Fibroblast of lung (primary cell): ENCODE data around the gene IL4I1. TPM values are rescaled to one million over a fixed set of nuclear protein-coding genes. Genes with fewer than 3 reads are reported as not detected.

ENCODE experiments used
- DNase-seq, 2 donors: peaks; one replicate each; pipeline versions ENCODE4 v3.0.0 to v3.0.0-alpha.2; 2010; ENCODE audit warnings: low read depth in 2 of 2
- H2AFZ ChIP-seq: 2 replicates; pipeline ENCODE4 v1.5.1; 2012; ENCODE audit warnings: low read length, control low read depth, inconsistent platforms
- H3K27ac ChIP-seq: 2 replicates; pipeline ENCODE4 v1.5.1; 2011; ENCODE audit warnings: low read length, control low read depth; ENCODE audit not compliant: insufficient read depth
- H3K27me3 ChIP-seq: 2 replicates; pipeline ENCODE4 v1.5.1; 2011; ENCODE audit warnings: mild to moderate bottlenecking, low read length; ENCODE audit not compliant: control insufficient read depth, insufficient read depth
- H3K36me3 ChIP-seq: 2 replicates; pipeline ENCODE4 v1.5.1; 2011; ENCODE audit warnings: low read length; ENCODE audit not compliant: control insufficient read depth, insufficient read depth
- H3K4me1 ChIP-seq: 2 replicates; pipeline ENCODE4 v1.5.1; 2011; ENCODE audit warnings: low read length; ENCODE audit not compliant: control insufficient read depth, insufficient read depth; ENCODE audit errors: extremely low read depth
- H3K4me2 ChIP-seq: 2 replicates; pipeline ENCODE4 v1.5.1; 2011; ENCODE audit warnings: low read length, control low read depth; ENCODE audit not compliant: insufficient read depth; ENCODE audit errors: extremely low read depth
- H3K4me3 ChIP-seq, 4 experiments: fragments of 200-600 bp in 1 of 4; sonication (generic) in 1 of 4; replicated peaks in 1 of 4; 2 replicates each; pipeline ENCODE4 v1.5.1; 2011 to 2016; ENCODE audit warnings: low read length in 4 of 4, low read depth in 3 of 4, mild to moderate bottlenecking in 3 of 4, control low read depth in 2 of 4, inconsistent platforms in 1 of 4, mixed read lengths in 1 of 4; ENCODE audit not compliant: insufficient read depth in 1 of 4; ENCODE audit errors: control extremely low read depth in 1 of 4
- H3K79me2 ChIP-seq: 2 replicates; pipeline ENCODE4 v1.5.1; 2012; ENCODE audit warnings: mild to moderate bottlenecking, low read length, inconsistent platforms; ENCODE audit not compliant: control insufficient read depth, insufficient read depth
- H3K9ac ChIP-seq: 2 replicates; pipeline ENCODE4 v1.5.1; 2011; ENCODE audit warnings: mild to moderate bottlenecking, low read length, control low read depth; ENCODE audit not compliant: insufficient read depth
- H3K9me3 ChIP-seq: 2 replicates; pipeline ENCODE4 v1.5.1; 2012; ENCODE audit warnings: low read depth, low read length; ENCODE audit not compliant: control insufficient read depth, insufficient read depth
- H4K20me1 ChIP-seq: 2 replicates; pipeline ENCODE4 v1.5.1; 2011; ENCODE audit warnings: low read length; ENCODE audit not compliant: control insufficient read depth, insufficient read depth; ENCODE audit errors: extremely low read depth
- EZH2 ChIP-seq: IDR thresholded peaks from 2 replicates; pipeline ENCODE4 v1.5.1; 2012; ENCODE audit warnings: low read length, control low read depth, mild to moderate bottlenecking; ENCODE audit errors: missing control alignments
- polyA plus RNA-seq, 2 donors: library from polyadenylated mRNA; depleted of rRNA in 1 of 2; stranded (reverse) in 1 of 2; unstranded in 1 of 2; fragments of >200 nt; gene quantifications; 2 replicates each; pipeline ENCODE4 v1.2.1, GENCODE V29; 2011 to 2012; ENCODE audit warnings: missing spikeins in 1 of 2
- total RNA-seq: library from RNA; depleted of rRNA; stranded (reverse); fragments of >200 nt; gene quantifications from 2 replicates; pipeline ENCODE4 v1.2.1, GENCODE V29; 2014
- TF ChIP-seq, protein P1 (sequence below), 2 donors: IDR thresholded peaks in 1 of 2; conservative IDR thresholded peaks in 1 of 2; 1 replicate in 1 of 2; 2 replicates in 1 of 2; pipeline ENCODE4 v1.5.1; 2011 to 2012; ENCODE audit warnings: low read length in 2 of 2, control low read depth in 1 of 2, inconsistent platforms in 1 of 2, low read depth in 1 of 2, mild to moderate bottlenecking in 1 of 2

Gene IL4I1
- total and polyA plus RNA-seq, 2 donors (not counting 1 experiment from before 2014, with no cell fraction given) = 0.09 to 1.2 TPM

- peaks cover 19% of the 10 kb centered on the region for H3K79me2 ChIP-seq
- no peak for DNase-seq
Measured at GRCh38 chr19:49872245-49873128, 24.2 kb downstream of the IL4I1 start.

GRCh38 chr19:49871349-49871985 is 25.2 kb downstream of the IL4I1 start:
- Histone ChIP-seq H2AFZ (no peak overlapping the region), H3K9me3 (no peaks in the 10 kb centered on the region), H3K79me2 (peaks cover 23% of the 10 kb centered on the region), H3K4me3 (no peak overlapping the region), H3K36me3 (peaks cover 2% of the 10 kb centered on the region), H3K27me3 (no peaks in the 10 kb centered on the region), H3K9ac (no peak overlapping the region), H3K4me2 (no peak overlapping the region), H4K20me1 (no peaks in the 10 kb centered on the region), H3K27ac (no peak overlapping the region), H3K4me1 (peaks cover 8% of the 10 kb centered on the region)
- DNase-seq = no peak
- TF ChIP-seq EZH2 = no peak
- TF ChIP-seq, protein P1, sequence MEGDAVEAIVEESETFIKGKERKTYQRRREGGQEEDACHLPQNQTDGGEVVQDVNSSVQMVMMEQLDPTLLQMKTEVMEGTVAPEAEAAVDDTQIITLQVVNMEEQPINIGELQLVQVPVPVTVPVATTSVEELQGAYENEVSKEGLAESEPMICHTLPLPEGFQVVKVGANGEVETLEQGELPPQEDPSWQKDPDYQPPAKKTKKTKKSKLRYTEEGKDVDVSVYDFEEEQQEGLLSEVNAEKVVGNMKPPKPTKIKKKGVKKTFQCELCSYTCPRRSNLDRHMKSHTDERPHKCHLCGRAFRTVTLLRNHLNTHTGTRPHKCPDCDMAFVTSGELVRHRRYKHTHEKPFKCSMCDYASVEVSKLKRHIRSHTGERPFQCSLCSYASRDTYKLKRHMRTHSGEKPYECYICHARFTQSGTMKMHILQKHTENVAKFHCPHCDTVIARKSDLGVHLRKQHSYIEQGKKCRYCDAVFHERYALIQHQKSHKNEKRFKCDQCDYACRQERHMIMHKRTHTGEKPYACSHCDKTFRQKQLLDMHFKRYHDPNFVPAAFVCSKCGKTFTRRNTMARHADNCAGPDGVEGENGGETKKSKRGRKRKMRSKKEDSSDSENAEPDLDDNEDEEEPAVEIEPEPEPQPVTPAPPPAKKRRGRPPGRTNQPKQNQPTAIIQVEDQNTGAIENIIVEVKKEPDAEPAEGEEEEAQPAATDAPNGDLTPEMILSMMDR (conservative IDR thresholded peaks at IDR 0.05 in 1 of 2, IDR thresholded peaks at IDR 0.05 in 1 of 2; ENCODE audit: low read depth in 1 of 2, low read length in 2 of 2) = no peak

More at GRCh38 chr19:49872245-49873128, 24.2 kb downstream of the IL4I1 start:
- Histone ChIP-seq H3K9me3 (no peaks in the 10 kb centered on the region), H3K4me3 (no peak overlapping the region), H3K27ac (no peak overlapping the region), H3K36me3 (peaks cover 2% of the 10 kb centered on the region), H4K20me1 (no peaks in the 10 kb centered on the region), H3K9ac (no peak overlapping the region), H3K27me3 (no peaks in the 10 kb centered on the region), H3K4me2 (no peak overlapping the region), H3K4me1 (peaks cover 6% of the 10 kb centered on the region), H2AFZ (no peak overlapping the region)
- TF ChIP-seq EZH2 = no peak
- TF ChIP-seq, protein P1 (conservative IDR thresholded peaks at IDR 0.05 in 1 of 2, IDR thresholded peaks at IDR 0.05 in 1 of 2; ENCODE audit: low read depth in 1 of 2, low read length in 2 of 2) = no peak

DNA sequence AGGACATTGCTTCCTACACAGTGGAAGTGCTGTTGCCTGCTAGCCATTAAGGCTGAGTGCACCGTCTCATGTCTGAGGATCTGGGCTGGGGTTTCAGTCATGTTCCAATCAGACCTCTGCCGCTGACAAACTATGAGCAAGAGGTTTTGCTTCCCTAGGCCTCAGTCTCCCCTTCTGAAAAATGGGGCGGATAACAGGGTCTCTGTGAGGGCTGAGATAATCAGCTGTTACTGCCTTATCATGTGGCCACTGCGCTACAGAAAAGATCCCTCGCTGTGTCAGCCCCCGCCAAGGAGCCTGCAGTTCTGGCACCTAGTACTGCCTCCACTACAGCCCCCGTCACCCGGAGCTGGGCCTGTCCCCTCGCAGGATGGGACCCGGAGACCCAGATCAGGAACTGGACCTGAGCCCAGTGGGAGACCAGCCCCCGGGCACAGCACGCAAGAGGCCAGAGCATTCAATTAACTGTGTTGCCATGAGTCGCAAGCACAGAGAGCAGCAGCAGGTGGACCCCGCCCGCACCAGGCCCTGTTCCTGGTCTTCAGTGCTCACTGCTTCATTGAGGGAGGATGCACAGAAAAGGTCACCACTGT is 26.3 kb downstream of the IL4I1 start:
- peak overlapping the region; percentile 10 for H2AFZ ChIP-seq
- peaks cover 2% of the 10 kb centered on the region for H3K36me3 ChIP-seq
- no peaks in the 10 kb centered on the region for H3K9me3 ChIP-seq
- H3K4me3 ChIP-seq = peak overlapping the region; percentile 31 to 56 (median 38)
- peak overlapping the region; percentile 63 for H3K27ac ChIP-seq
- H4K20me1 ChIP-seq = no peaks in the 10 kb centered on the region
- peaks cover 25% of the 10 kb centered on the region for H3K79me2 ChIP-seq
- TF ChIP-seq, protein P1 (conservative IDR thresholded peaks at IDR 0.05 in 1 of 2, IDR thresholded peaks at IDR 0.05 in 1 of 2; ENCODE audit: low read depth in 1 of 2, low read length in 2 of 2) = no peak
- TF ChIP-seq EZH2 = no peak
- DNase-seq = no peak
- peaks cover 16% of the 10 kb centered on the region for H3K4me1 ChIP-seq
- peak overlapping the region; percentile 79 for H3K4me2 ChIP-seq
- H3K27me3 ChIP-seq = no peaks in the 10 kb centered on the region
- H3K9ac ChIP-seq = peak overlapping the region; percentile 49
